GM21723 (cell line): ENCODE measurements around the gene FANCF.
A peak's percentile ranks its signal among the peaks of the same experiment; 100 is the strongest.
"Not testable (repeated sequence)": the region's sequence is repeated elsewhere in the genome, so short reads cannot be mapped to it uniquely, and the experiment has no call there.

Experiments used
- ATAC-seq: cut with Tn5 transposase; IDR thresholded peaks from one replicate; pipeline ENCODE4 v1.9.1; 2021; ENCODE audit warnings: mild to moderate bottlenecking, moderate library complexity; ENCODE audit not compliant: unreplicated experiment

Gene FANCF

GRCh38 chr11:22625448-22626287 is at the start of gene FANCF:
Gene FANCF (minus strand): TSS chr11:22625823. CDS start chr11:22625810, 13 bp downstream.
- ATAC-seq, result peak; percentile 98

GRCh38 chr11:22674470-22675439 is 49.1 kb upstream of the FANCF start:
- ATAC-seq, result no peak

- ATAC-seq, result no peak
Observed at GRCh38 chr11:22671751-22672150, 46.1 kb upstream of the FANCF start.

- no peak for ATAC-seq
Observed at GRCh38 chr11:22670830-22671229, 45.2 kb upstream of the FANCF start.

- no peak for ATAC-seq
Observed at GRCh38 chr11:22669368-22669767, 43.7 kb upstream of the FANCF start.

GRCh38 chr11:22668005-22668796 is 42.6 kb upstream of the FANCF start:
- ATAC-seq, result no peak

GRCh38 chr11:22666688-22667439 is 41.2 kb upstream of the FANCF start:
- peak; percentile 55 for ATAC-seq

- peak; percentile 22 for ATAC-seq
Observed at GRCh38 chr11:22666325-22666687, 40.7 kb upstream of the FANCF start, which contains the start of gene GAS2. Gene GAS2 (plus strand): TSS chr11:22666611. CDS start chr11:22674870, 8,259 bp downstream.

GRCh38 chr11:22659783-22660182 is 34.2 kb upstream of the FANCF start:
- no peak for ATAC-seq

GRCh38 chr11:22657101-22657694 is 31.6 kb upstream of the FANCF start:
- ATAC-seq, result peak; percentile 97

GRCh38 chr11:22656130-22656529 is 30.5 kb upstream of the FANCF start:
- no peak for ATAC-seq

- not testable (repeated sequence) for ATAC-seq
Observed at GRCh38 chr11:22652346-22652745, 26.7 kb upstream of the FANCF start.

- no peak for ATAC-seq
Observed at GRCh38 chr11:22641559-22641958, 15.9 kb upstream of the FANCF start.

- ATAC-seq, result no peak
Observed at GRCh38 chr11:22640862-22641261, 15.2 kb upstream of the FANCF start.

GRCh38 chr11:22635689-22636088 is 10.1 kb upstream of the FANCF start:
- ATAC-seq, result no peak

- ATAC-seq, result no peak
Observed at GRCh38 chr11:22634897-22635629, 9.4 kb upstream of the FANCF start.

GRCh38 chr11:22633354-22633902 is 7.8 kb upstream of the FANCF start:
- no peak for ATAC-seq

GRCh38 chr11:22627421-22627820 is 1.8 kb upstream of the FANCF start:
- no peak for ATAC-seq
